ENCODE measurements around the gene TUBA3E. TPM values are rescaled to one million over a fixed set of nuclear protein-coding genes. Genes with fewer than 3 reads are reported as not detected.

TUBA3E gene
- total and polyA plus RNA-seq, 2 of the 13 experiments (the other 11 are each of a cell fraction or from before 2014, with no cell fraction given), result not detected

- TF ChIP-seq MTF2 (CRISPR knock-in tag; IDR thresholded peaks at IDR 0.05; ENCODE audit: borderline replicate concordance), result peak; percentile 42; the same call in 1 of the 2 replicates
- TF ChIP-seq FOXC1 (CRISPR knock-in tag; IDR thresholded peaks at IDR 0.05; ENCODE audit: borderline replicate concordance), result peak; percentile 68; the same call in 1 of the 2 replicates
- 0 out of 2 replicates have a peak, but pooled peaks have one; percentile 16 for TF ChIP-seq SNAPC5 (CRISPR knock-in tag; IDR thresholded peaks at IDR 0.05; ENCODE audit: borderline replicate concordance)
- TF ChIP-seq BCLAF1 (IDR thresholded peaks at IDR 0.05), result no peak
- no peak for TF ChIP-seq SATB2 (CRISPR knock-in tag; IDR thresholded peaks at IDR 0.05)
- no peak for TF ChIP-seq ZNF33A (CRISPR knock-in tag; IDR thresholded peaks at IDR 0.05; ENCODE audit: borderline replicate concordance)
- TF ChIP-seq KDM3A (CRISPR knock-in tag; IDR thresholded peaks at IDR 0.05; ENCODE audit: low read depth), result peak; percentile 85; the same call in 1 of the 2 replicates
- no peak for TF ChIP-seq PAX8 (CRISPR knock-in tag; IDR thresholded peaks at IDR 0.05; ENCODE audit: borderline replicate concordance)
- no peak for TF ChIP-seq ATF7 (IDR thresholded peaks at IDR 0.05)
- TF ChIP-seq ATF7 (CRISPR knock-in tag; IDR thresholded peaks at IDR 0.05), result no peak; the same call in none of the 2 replicates
- TF ChIP-seq HMGXB3 (CRISPR knock-in tag; IDR thresholded peaks at IDR 0.05; ENCODE audit: borderline replicate concordance), result no peak
- no peak for TF ChIP-seq ZNF367 (CRISPR knock-in tag; IDR thresholded peaks at IDR 0.05; ENCODE audit: borderline replicate concordance)
- no peak for TF ChIP-seq HDAC6 (IDR thresholded peaks at IDR 0.05; ENCODE audit: low read depth, low read length)
- peak; percentile 50; the same call in 1 of the 2 replicates for TF ChIP-seq RXRA (CRISPR knock-in tag; IDR thresholded peaks at IDR 0.05)
- 0 out of 2 replicates have a peak, but pooled peaks have one; percentile 32 for TF ChIP-seq HOXD1 (CRISPR knock-in tag; IDR thresholded peaks at IDR 0.05)
- no peak for TF ChIP-seq ZFP41 (CRISPR knock-in tag; IDR thresholded peaks at IDR 0.05; ENCODE audit: borderline replicate concordance)
- TF ChIP-seq ZNF292 (CRISPR knock-in tag; IDR thresholded peaks at IDR 0.05; ENCODE audit: borderline replicate concordance, low read depth), result no peak
- TF ChIP-seq ZNF558 (CRISPR knock-in tag; IDR thresholded peaks at IDR 0.05; ENCODE audit: borderline replicate concordance), result peak; percentile 96; the same call in 1 of the 2 replicates
- no peak for TF ChIP-seq TBL1XR1 (IDR thresholded peaks at IDR 0.05; ENCODE audit: borderline replicate concordance, low read length, partially characterized antibody)
- no peak for TF ChIP-seq TP53 (CRISPR knock-in tag; conservative IDR thresholded peaks at IDR 0.05)
- no peak for TF ChIP-seq JUND (CRISPR knock-in tag; IDR thresholded peaks at IDR 0.05)
- peak; percentile 55 for TF ChIP-seq SALL1 (CRISPR knock-in tag; IDR thresholded peaks at IDR 0.05)
- no peak for TF ChIP-seq HHEX (CRISPR knock-in tag; IDR thresholded peaks at IDR 0.05)
- peak; percentile 92 for TF ChIP-seq MAX (IDR thresholded peaks at IDR 0.05)
- TF ChIP-seq ZFP36L2 (CRISPR knock-in tag; IDR thresholded peaks at IDR 0.05), result no peak
Observed at GRCh38 chr2:130181325-130181879, 16.8 kb downstream of the TUBA3E start, which contains the start of gene SMPD4 (continued).

Data from HepG2 (cell line).